ENCODE results near the gene EGFL6. TPM values are rescaled to one million over a fixed set of nuclear protein-coding genes. Genes with fewer than 3 reads are reported as not detected.

EGFL6 gene
- total RNA-seq, 1 donor from 2014 or later = not detected

DNA sequence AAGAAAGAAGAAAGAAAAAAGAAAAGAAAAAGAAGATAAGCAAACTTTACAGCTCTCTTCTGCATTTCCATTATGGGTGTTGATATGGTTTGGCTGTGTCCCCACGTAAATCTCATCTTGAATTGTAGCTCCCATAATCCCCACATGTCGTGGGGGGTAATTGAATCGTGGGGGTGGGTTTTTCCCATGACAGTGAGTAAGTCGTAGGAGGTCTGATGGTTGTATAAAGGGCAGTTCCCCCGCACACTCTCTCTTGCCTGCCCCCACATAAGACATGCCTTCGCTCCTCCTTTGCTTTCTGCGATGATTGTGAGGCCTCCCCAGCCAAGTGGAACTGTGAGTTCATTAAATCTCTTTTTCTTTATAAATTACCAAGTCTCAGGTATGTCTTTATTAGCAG, 112.2 kb downstream of the EGFL6 start:
- Histone ChIP-seq H3K9me3 (replicated peaks) (no peaks in the 10 kb centered on the region), H3K27me3 (ENCODE audit: low read depth) (no peaks in the 10 kb centered on the region), H3K36me3 (no peaks in the 10 kb centered on the region), H3K4me1 (no peaks in the 10 kb centered on the region), H3K27ac (replicated peaks) (no peak overlapping the region), H3K4me3 (no peak overlapping the region)
- intact Hi-C loops (cut with micrococcal nuclease) = no loop called here
- no peak for DNase-seq
- TF ChIP-seq CTCF (IDR thresholded peaks at IDR 0.05; ENCODE audit: borderline replicate concordance) = no peak

Small RNA genes within 50 kb of the gene (microRNA-seq; reads per million reads assigned to microRNA genes)
- gene MIR6086 = not detected

Other genes starting within 250 kb of the EGFL6 start
- gene ATXN3L, start 249.5 kb upstream of the EGFL6 start, total RNA-seq = not detected
- 7.9 TPM for gene TCEANC, start 83.5 kb downstream of the EGFL6 start, total RNA-seq
- gene RAB9A, start 119.5 kb downstream of the EGFL6 start, total RNA-seq = 22.2 TPM
- 7.2 TPM for gene TRAPPC2, start 165.0 kb downstream of the EGFL6 start, total RNA-seq
- gene OFD1, start 165.1 kb downstream of the EGFL6 start, total RNA-seq = 10.6 TPM
- gene GPM6B, start 247.5 kb downstream of the EGFL6 start, total RNA-seq = 4.5 TPM

All from left ventricle myocardium inferior (tissue), 1 donor.